ENCODE measurements around the gene JSRP1.

- TF ChIP-seq SMC3 (conservative IDR thresholded peaks at IDR 0.05; ENCODE audit: poor library complexity) (no peak), EP300 (conservative IDR thresholded peaks at IDR 0.05; ENCODE audit: poor library complexity, severe bottlenecking) (no peak), CTCF (IDR thresholded peaks at IDR 0.05; ENCODE audit: poor library complexity, severe bottlenecking) (no peak), REST (IDR thresholded peaks at IDR 0.05; ENCODE audit: borderline replicate concordance) (no peak), POLR2AphosphoS5 (IDR thresholded peaks at IDR 0.05) (no peak), EZH2 (IDR thresholded peaks at IDR 0.05; ENCODE audit: borderline replicate concordance, insufficient read depth, low read length, poor library complexity, severe bottlenecking) (no peak), TAF1 (IDR thresholded peaks at IDR 0.05; ENCODE audit: low read depth) (no peak), RAD21 (conservative IDR thresholded peaks at IDR 0.05) (no peak)
Measured at GRCh38 chr19:2242092-2242537, 14.1 kb downstream of the JSRP1 start.

Data from neural cell (in vitro differentiated cells).